HG02678 (cell line): ENCODE data around the gene ZNF90.
A peak's percentile ranks its signal among the peaks of the same experiment; 100 is the strongest.
"Not testable (repeated sequence)": the region's sequence is repeated elsewhere in the genome, so short reads cannot be mapped to it uniquely, and the experiment has no call there.

ENCODE experiments used
- ATAC-seq: cut with Tn5 transposase; IDR thresholded peaks from one replicate; pipeline ENCODE4 v1.9.1; 2021; ENCODE audit warnings: mild to moderate bottlenecking, moderate library complexity; ENCODE audit not compliant: unreplicated experiment

ZNF90 gene

GRCh38 chr19:20077791-20078463, at the start of gene ZNF90:
TSS of gene ZNF90 (plus strand) at chr19:20078000. CDS start at chr19:20078133, 133 bp downstream.
- peak; percentile 92 for ATAC-seq

GRCh38 chr19:20028611-20029010, 49.2 kb upstream of the ZNF90 start:
- no peak for ATAC-seq

GRCh38 chr19:20035935-20036334, 41.9 kb upstream of the ZNF90 start:
- no peak for ATAC-seq

- peak; percentile 21 for ATAC-seq
Measured at GRCh38 chr19:20038358-20039202, 39.2 kb upstream of the ZNF90 start.

GRCh38 chr19:20039203-20039723, 38.5 kb upstream of the ZNF90 start, which contains the start of gene ZNF682:
TSS of gene ZNF682 (minus strand) at chr19:20039505. CDS start at chr19:20039345, 160 bp downstream.
- ATAC-seq: peak; percentile 98

GRCh38 chr19:20044663-20045062, 33.1 kb upstream of the ZNF90 start:
- no peak for ATAC-seq

GRCh38 chr19:20045742-20046141, 32.1 kb upstream of the ZNF90 start:
- not testable (repeated sequence) for ATAC-seq

- ATAC-seq: peak; percentile 96
Measured at GRCh38 chr19:20051841-20052768, 25.7 kb upstream of the ZNF90 start.

- ATAC-seq: not testable (repeated sequence)
Measured at GRCh38 chr19:20058738-20059137, 19.1 kb upstream of the ZNF90 start.

GRCh38 chr19:20060282-20060681, 17.5 kb upstream of the ZNF90 start:
- no peak for ATAC-seq

GRCh38 chr19:20066861-20067260, 10.9 kb upstream of the ZNF90 start:
- no peak for ATAC-seq

- no peak for ATAC-seq
Measured at GRCh38 chr19:20067943-20068342, 9.9 kb upstream of the ZNF90 start.

- ATAC-seq: not testable (repeated sequence)
Measured at GRCh38 chr19:20068559-20068958, 9.2 kb upstream of the ZNF90 start.

GRCh38 chr19:20070691-20071090, 7.1 kb upstream of the ZNF90 start:
- ATAC-seq: no peak

GRCh38 chr19:20072936-20073335, 4.9 kb upstream of the ZNF90 start:
- ATAC-seq: no peak

- ATAC-seq: no peak
Measured at GRCh38 chr19:20078581-20079031, 806 bp downstream of the ZNF90 start.

- no peak for ATAC-seq
Measured at GRCh38 chr19:20079476-20079875, 1.7 kb downstream of the ZNF90 start.

- no peak for ATAC-seq
Measured at GRCh38 chr19:20080656-20081055, 2.9 kb downstream of the ZNF90 start.

- ATAC-seq: not testable (repeated sequence)
Measured at GRCh38 chr19:20082232-20082833, 4.5 kb downstream of the ZNF90 start.

GRCh38 chr19:20082876-20083275, 5.1 kb downstream of the ZNF90 start:
- ATAC-seq: not testable (repeated sequence)
